Fibroblast of lung (primary cell): ENCODE measurements around the gene MMADHC.

Source experiments
- CTCF ChIP-seq, 2 donors: IDR thresholded peaks in 1 of 2; conservative IDR thresholded peaks in 1 of 2; 1 replicate in 1 of 2; 2 replicates in 1 of 2; pipeline ENCODE4 v1.5.1; 2011 to 2012; ENCODE audit warnings: low read length in 2 of 2, control low read depth in 1 of 2, inconsistent platforms in 1 of 2, low read depth in 1 of 2, mild to moderate bottlenecking in 1 of 2
- EZH2 ChIP-seq: IDR thresholded peaks from 2 replicates; pipeline ENCODE4 v1.5.1; 2012; ENCODE audit warnings: low read length, control low read depth, mild to moderate bottlenecking; ENCODE audit errors: missing control alignments

- TF ChIP-seq CTCF (conservative IDR thresholded peaks at IDR 0.05 in 1 of 2, IDR thresholded peaks at IDR 0.05 in 1 of 2; ENCODE audit: low read depth in 1 of 2, low read length in 2 of 2), result no peak
- no peak for TF ChIP-seq EZH2
These were observed 52.9 kb downstream of the MMADHC start for GRCh38 chr2:149534674-149535073.
